ENCODE measurements around the gene GPR15. TPM values are rescaled to one million over a fixed set of nuclear protein-coding genes. Genes with fewer than 3 reads are reported as not detected.

The GPR15 gene
- total and polyA plus RNA-seq, 10 of the 15 experiments (the other 5 are each of a cell fraction or from before 2014, with no cell fraction given) = 70.7 to 150 (median 115) TPM

- TF ChIP-seq PKNOX1 (IDR thresholded peaks at IDR 0.05) (peak; percentile 51; the same call in 1 of the 2 replicates), ZNF592 (IDR thresholded peaks at IDR 0.05) (no peak), SUZ12 (IDR thresholded peaks at IDR 0.05; ENCODE audit: unreplicated experiment) (no peak), MEF2B (IDR thresholded peaks at IDR 0.05; ENCODE audit: partially characterized antibody, poor library complexity, severe bottlenecking) (peak; percentile 44), CHD2 (IDR thresholded peaks at IDR 0.05; ENCODE audit: borderline replicate concordance, low read depth, low read length) (peak; percentile 86), FOXK2 (IDR thresholded peaks at IDR 0.05) (no peak), SREBF2 (IDR thresholded peaks at IDR 0.05; ENCODE audit: low read length) (no peak), SREBF1 (IDR thresholded peaks at IDR 0.05; ENCODE audit: low read length) (peak; percentile 77), SMARCA5 (IDR thresholded peaks at IDR 0.05) (peak; percentile 86; the same call in 1 of the 2 replicates), KDM1A (IDR thresholded peaks at IDR 0.05; ENCODE audit: borderline replicate concordance) (no peak), IRF5 (IDR thresholded peaks at IDR 0.05; ENCODE audit: borderline replicate concordance) (no peak), MTA3 (IDR thresholded peaks at IDR 0.05; ENCODE audit: borderline replicate concordance, low read length) (peak; percentile 77; the same call in 1 of the 2 replicates), KLF5 (IDR thresholded peaks at IDR 0.05; ENCODE audit: partially characterized antibody) (no peak), TCF7 (IDR thresholded peaks at IDR 0.05; ENCODE audit: borderline replicate concordance) (0 out of 2 replicates have a peak, but pooled peaks have one; percentile 16), SMAD1 (IDR thresholded peaks at IDR 0.05; ENCODE audit: low read depth, partially characterized antibody) (no peak), TARDBP (IDR thresholded peaks at IDR 0.05; ENCODE audit: borderline replicate concordance) (peak; percentile 92; the same call in 1 of the 2 replicates), CTCF (IDR thresholded peaks at IDR 0.05 in 2 of 3, conservative IDR thresholded peaks at IDR 0.05 in 1 of 3; ENCODE audit: control insufficient read depth in 2 of 3, extremely low read depth in 1 of 3, insufficient read depth in 1 of 3, low read depth in 3 of 3, low read length in 3 of 3) (no peak), ZNF622 (IDR thresholded peaks at IDR 0.05) (no peak), CBFB (IDR thresholded peaks at IDR 0.05; ENCODE audit: low read depth) (peak; percentile 44), USF1 (IDR thresholded peaks at IDR 0.05; ENCODE audit: borderline replicate concordance, extremely low read length, insufficient read depth, low read depth, low read length) (no peak)
Observed at GRCh38 chr3:98522544-98523281, 9.1 kb upstream of the GPR15 start, which contains the start of gene CLDND1 (continued).

Data from GM12878 (cell line).